ENCODE measurements around the gene QRFP.

Gene QRFP

DNA sequence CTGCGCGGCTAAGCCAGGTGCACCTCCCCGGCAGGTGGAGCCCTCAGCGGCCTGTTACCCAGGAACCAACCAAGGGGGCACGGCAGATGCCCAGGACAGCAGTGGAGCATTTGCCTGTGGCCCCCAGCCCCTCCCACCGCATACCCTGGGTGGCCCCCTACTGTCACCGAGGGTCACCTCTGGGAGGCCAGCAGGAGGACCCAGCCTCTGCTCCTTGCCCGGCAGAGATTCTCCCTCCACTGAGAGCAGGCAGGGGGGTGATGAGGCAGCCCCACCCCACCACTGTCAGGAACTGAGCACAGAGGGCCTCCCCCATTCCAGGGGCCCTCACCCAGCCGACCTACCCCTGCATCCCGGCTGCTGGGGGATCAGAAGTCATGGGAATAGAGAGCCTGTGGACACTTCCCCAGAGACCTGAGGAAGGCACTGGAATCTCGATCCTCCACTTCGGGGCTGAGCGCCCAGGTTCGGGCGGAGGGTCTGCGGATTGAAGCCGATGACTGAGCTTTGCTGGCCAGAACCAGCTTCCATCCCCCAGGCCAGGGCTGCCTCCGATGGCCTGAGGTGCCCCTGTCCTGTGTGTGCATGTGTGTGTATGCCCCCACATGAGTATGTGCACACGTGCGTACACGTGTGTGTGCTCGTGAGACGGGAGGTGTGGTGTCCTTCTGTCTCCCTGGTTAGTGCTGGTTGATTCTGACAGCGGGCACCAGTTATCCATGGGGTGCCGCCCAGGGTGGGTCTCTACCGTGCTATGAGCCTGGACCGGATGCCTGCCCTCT is at the start of gene QRFP:
Gene QRFP (minus strand): TSS at position 580 of the 782 bp plus-strand sequence. CDS start 2,974 bp downstream, outside the sequence.
- no peak for DNase-seq (ENCODE audit: low read depth)

GRCh38 chr9:130945173-130945572 is 48.6 kb upstream of the QRFP start:
- DNase-seq (ENCODE audit: low read depth): no peak

GRCh38 chr9:130944510-130945058 is 48.0 kb upstream of the QRFP start:
- DNase-seq (ENCODE audit: low read depth): no peak

DNA sequence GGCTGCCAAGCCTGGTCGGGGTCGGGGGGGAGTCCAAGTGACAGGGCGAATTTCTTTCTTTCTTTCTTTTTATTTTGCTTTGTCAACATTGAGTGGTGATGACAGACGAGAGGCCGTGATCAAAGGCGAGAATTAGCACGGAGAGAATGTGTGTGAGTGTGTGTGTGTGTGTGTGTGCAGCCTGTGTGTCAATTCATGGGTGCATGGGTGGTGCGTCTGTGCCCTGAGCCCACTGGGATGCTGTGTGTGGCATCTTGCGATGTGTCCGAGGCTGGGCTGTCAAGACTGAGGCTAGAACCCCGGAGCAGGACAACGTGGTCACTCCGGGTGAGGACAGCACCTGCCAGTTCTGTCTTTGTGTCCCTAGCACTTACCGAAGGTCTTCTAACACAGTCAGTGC is 47.2 kb upstream of the QRFP start:
- DNase-seq (ENCODE audit: low read depth): no peak

- DNase-seq (ENCODE audit: low read depth): no peak
Measured at GRCh38 chr9:130943221-130943620, 46.6 kb upstream of the QRFP start.

DNA sequence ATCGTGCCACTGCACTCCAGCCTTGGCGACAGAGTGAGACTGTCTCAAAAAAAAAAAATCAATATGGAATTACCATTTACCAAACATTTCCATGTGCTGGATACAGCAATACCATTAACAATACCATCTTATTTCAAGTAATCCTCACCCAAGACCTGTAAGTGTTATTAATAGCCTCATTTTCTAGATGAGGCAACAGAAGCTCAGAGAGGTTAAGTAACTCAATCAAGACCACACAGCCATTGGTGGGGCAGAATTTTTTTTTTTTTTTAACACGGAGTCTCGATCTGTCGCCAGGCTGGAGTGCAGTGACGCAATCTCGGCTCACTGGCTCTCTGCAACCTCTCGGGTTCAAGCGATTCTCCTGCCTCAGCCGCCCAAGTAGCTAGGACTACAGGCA is 46.1 kb upstream of the QRFP start:
- DNase-seq (ENCODE audit: low read depth): no peak

- no peak for DNase-seq (ENCODE audit: low read depth)
Measured at GRCh38 chr9:130942084-130942483, 45.5 kb upstream of the QRFP start.

- DNase-seq (ENCODE audit: low read depth): peak; percentile 51
Measured at GRCh38 chr9:130940693-130941576, 44.3 kb upstream of the QRFP start.

DNA sequence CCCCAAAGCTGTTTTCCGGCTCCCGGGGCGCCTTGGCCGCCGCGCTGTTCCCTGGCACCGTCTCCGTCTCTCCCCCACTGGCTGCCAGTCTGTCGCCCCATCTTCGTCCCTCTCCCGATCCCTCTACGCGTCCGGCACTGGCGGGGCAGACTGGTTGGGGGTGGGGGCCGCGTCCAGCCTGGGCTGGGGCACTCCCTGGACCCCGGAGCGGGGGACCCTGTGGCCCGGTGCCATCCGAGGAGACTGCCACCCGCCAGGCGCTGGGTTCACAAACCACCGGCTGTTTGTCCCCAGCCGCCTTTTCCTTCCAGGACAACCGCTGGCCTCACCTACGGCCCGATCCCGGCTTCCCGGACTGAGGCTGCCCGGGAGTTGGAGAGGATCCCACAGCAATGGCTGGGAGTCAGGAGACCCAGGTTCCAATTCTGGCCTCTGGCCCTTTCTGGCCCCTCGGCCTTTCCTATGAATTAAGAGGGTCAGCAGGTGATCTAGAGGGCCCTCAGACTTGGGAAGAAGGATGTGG is 43.5 kb upstream of the QRFP start:
- no peak for DNase-seq (ENCODE audit: low read depth)

DNA sequence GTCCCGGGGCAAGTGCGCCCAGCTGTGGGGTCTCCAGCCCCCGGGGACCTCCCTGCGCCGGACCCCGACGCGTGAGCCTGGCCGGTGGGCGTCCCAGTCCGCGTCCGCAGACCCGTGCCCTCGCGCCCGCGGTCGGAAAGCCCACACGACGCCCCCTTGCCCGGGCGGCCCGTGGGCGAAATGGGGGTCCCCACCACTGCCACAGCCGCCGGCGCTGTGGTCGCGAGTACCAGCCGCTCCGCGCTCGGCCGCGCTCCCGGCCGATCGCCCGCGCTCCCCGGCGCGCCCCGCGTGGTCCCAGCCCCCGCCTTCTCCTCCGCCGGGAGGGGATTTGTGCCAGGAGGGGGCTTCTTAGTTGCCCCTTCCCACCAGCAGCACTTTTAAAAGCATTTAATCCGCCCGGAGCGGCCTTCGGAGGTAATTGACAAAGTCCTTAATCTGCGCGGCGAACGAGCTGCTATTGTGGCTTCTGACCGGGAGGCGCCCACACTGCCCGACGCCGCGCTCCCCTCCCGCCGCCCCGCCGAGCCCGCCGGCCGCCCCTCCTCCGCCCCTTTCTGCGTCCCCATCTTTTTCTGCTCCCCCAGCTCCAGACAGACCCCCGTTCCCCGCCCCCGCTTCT is 42.9 kb upstream of the QRFP start:
- peak; percentile 45 for DNase-seq (ENCODE audit: low read depth)

DNA sequence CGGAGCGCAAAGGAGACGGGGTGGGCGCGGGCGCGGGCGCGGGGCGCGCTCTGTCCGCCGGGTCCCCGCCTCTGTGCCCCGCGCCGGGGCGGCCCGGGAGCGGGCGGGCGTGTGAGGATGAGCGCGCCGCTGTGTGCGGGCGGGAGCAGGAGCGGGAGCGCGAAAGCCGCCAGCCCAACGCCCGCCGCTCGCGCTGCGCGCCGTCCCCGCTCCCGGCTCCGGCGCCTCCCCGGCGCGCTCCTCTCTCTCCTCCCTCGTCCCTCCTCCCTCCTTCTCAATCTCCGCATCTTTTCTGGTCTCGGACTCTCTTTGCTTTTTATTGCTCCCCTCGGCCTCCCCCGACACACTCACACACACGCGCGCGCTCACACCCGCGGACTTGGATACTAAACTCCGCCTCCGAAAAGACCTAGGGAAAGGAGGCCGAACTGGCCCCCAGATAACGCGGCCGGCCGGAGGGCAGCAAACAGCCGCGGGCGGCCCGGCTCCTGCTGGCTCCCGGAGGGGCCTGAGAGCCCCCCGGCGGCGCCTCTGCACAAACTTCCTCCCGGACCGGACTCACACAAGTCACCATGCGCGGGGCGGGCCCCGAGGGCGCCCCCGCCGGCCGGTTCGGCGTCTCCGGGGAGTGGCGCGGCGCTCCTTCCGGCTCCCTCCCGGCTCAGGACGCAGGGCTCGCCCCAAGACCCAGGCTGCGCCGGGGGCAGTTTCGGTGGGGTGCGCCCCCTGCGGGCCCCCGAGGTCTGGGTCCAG is 42.2 kb upstream of the QRFP start, which contains the start of gene FIBCD1:
Gene FIBCD1 (minus strand): TSS at position 596 of the 753 bp plus-strand sequence. CDS start 640 bp downstream, outside the sequence.
- peak; percentile 68 for DNase-seq (ENCODE audit: low read depth)

DNA sequence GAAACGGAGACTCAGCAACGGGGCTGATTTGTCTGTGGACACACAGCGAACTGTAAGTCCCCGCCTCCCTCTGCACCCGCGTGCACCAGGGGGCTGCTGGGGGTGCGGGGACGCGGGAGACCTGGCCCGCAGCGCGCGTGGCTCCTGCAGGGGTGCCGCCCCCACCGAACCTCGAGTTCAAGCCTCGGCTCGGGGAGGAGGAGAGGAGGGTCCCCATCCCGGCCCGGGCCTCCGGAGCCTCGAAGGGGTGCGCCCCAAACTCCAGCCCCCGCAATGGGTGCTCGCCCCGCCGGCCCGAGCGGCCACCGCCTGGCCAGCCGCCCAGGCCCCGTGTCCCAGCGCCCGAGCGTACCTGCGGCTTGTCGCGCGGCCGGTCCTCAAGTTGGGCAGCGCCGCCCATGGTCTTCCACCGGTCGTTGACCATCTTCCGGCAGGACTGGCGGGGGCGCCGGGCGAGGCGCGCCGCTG is 41.6 kb upstream of the QRFP start:
- no peak for DNase-seq (ENCODE audit: low read depth)

DNA sequence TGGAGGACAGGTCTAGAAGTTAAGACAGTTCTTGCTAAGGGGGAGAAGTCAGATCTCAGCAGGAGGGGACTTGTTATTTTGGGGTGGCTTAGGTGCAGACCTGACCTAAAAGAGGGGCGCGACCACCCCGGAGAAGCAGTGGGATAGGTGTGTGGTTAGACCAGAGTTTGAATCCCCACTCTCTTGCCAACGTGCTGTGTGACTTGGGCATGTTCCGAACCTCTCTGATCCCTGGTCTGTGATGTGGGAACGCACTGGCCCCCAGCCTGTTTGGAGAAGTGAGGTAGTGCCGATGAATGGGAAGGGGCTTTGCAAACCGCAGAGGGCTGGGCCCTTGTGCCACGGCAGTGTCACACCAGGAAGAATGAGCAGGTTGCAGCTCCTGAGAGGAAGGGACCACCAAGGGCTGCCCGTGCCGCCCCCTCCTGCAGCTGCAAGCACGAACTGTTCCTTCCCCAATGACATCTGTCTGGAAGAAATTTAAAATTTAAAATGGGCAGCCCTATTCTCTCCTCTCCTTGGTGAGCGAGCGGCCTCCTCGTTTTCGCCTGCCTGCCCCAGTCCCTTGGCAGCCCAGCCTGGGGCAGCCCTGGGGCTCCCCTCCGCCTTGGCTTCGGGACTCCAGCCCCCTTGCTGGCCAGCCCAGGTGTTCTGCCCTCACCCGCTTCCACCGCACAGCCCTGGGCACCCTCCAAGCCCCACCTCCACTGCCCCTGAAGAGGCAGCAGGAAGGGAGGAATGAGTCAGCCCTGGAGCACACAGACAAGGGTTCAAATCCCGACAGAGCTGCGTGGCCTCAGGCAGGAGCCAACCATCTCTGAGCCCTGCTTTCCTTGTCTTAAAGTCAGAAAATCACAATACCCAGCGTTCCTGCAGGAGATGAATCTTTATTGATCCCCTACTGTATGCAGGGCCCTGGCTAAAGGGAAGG is 40.8 kb upstream of the QRFP start:
- DNase-seq (ENCODE audit: low read depth): no peak

DNA sequence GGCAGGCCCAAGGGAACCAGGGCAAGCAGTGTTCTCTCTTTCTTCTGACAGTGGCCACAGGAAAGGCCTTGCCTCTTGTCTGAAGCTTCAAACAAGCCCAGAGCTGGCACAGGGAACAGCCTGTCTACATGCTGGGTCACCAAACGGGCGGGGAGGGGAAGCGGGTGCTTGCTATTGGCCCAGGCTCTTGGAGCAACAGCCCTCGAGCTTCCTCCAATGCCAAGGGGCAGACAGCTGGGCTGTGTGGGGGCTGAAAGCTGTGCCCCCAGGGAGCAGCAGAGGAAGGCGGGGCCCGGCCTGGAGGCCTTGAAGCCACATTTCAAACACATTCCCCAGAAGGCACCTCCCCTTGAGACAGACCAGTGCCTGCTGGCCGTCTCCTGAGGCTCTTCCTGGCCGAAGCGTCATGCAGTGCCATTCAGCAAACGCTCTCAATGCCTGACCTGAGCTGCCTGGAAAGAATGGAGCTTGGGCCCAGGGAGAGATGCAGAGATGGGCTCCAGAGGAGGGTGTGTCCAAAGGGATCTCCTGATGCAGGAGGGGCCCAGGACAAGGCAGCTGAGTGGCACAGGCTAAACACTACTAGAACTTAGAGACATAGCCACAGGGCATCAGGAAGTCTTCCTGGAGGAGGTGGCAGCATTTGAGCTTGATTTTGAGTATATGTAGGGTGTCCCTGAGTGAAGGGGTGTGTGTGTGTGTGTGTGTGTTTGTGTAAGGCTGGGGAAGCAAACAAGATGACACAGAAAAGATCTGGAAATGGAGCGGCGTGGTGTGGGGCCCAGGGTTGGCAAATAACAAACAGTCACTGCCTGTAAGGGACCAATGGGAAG is 39.9 kb upstream of the QRFP start:
- DNase-seq (ENCODE audit: low read depth): peak; percentile 84

DNA sequence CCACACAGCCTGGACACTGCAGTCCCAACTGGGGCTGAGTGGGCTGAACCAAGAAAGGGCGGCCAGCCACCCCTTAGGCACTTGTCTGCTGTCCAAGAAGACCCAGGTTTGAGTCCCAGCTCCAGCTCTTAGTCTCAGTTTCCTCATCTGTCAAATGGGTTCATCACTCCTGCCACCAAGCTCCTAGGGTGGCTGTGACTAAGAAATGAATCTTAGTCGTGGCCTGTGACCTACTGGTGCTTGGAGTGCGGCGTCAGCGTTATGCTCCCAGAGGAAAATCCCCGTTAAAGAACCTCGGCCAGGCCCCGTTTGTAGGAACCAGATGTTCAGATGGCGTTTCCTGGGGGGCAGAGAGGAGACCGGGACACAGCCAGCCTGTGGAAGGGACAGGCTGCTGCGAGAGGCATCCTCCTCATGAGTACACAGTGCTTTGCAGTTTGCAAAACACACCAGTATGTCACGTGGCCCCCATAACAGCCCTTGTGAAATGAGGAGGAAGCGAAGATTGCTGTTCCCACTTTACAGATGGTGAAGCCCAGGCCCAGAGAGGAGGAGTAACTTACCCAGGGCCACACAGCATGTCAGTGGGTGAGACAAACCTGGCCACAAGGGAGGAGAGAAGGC is 39.1 kb upstream of the QRFP start:
- DNase-seq (ENCODE audit: low read depth): peak; percentile 26

DNA sequence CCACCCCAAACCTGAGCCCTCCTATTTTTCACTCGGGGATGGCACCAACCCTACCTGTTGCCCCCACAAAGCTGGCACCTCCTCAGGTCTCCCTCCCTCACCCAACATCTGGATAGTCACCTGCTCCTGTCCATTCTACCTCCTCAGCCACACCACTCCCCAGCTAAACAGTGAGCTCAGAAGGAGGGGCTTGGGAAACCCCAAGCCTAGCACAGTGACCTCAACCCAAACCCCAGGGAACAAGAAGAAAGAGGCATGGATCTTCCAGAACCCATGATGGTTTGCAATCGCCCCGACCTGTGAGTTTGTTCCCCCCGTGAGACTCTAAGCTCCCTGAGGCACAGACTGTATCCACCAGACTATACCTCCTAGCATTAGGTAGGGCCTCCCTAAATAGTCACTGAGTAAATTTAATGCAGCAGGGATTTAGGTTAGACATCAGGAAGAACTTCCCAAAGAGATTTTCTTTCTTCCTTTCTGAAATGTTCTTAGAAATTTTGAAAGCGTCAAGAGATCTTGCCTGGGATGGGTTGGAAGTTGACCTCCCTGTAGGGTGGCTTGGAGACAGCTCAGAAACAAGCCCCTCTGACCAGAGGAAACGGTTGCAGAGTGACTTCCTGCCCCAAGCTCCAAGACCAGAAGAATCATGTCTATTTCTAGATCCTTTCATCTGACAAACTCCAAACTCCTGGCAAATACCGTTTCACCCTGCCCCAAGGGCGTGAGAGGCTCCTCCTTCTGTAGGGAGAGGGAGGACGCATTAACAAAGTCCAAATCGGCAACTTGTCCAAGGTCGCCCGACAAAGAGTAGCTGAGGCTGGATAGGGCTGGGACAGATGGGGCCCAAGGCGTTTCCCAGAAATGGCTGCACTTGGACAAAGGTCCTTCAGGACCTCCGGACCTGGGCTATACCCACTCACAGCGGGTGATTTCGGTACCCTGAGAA is 38.4 kb upstream of the QRFP start:
- DNase-seq (ENCODE audit: low read depth): peak; percentile 46

DNA sequence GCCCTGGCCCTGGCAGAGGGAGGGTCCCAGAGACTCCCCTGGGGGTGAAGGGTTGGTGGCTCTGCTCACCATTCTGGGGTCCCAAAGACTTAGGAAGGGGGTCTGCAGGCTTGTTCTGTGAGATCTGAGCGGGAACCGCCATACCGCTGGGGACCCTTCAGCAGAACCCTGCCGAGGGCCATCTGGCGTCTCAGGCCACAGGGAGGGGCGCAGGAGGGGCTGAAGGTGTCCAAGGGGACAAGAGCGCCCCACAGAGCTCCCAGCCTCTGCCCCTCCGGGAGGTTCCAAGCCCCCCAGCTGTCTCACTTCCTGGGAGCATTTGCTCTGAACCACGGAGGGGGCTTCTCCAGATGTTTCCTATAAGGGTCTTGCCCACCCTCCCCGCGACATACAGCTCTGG is 37.6 kb upstream of the QRFP start:
- DNase-seq (ENCODE audit: low read depth): no peak

All from ELR (cell line).